Suprapubic skin (tissue), 4 donors: ENCODE results near the gene WDR90. TPM values are rescaled to one million over a fixed set of nuclear protein-coding genes. Genes with fewer than 3 reads are reported as not detected.

Experiments
- DNase-seq, 2 donors: peaks; one replicate each; pipeline ENCODE4 v3.0.0-alpha.2; 2019; ENCODE audit warnings: low spot score in 2 of 2
- H3K27ac ChIP-seq: fragments of 200-600 bp; sonication (generic); one replicate; pipeline ENCODE4 v1.5.1; 2019
- H3K27me3 ChIP-seq: fragments of 200-600 bp; sonication (generic); one replicate; pipeline ENCODE4 v1.5.1; 2019
- H3K36me3 ChIP-seq: fragments of 200-600 bp; sonication (generic); one replicate; pipeline ENCODE4 v1.5.1; 2019
- H3K4me1 ChIP-seq: fragments of 200-600 bp; sonication (generic); one replicate; pipeline ENCODE4 v1.5.1; 2019
- H3K4me3 ChIP-seq: fragments of 200-600 bp; sonication (generic); one replicate; pipeline ENCODE4 v1.5.1; 2019; ENCODE audit warnings: mild to moderate bottlenecking
- H3K9me3 ChIP-seq: fragments of 200-600 bp; sonication (generic); one replicate; pipeline ENCODE4 v1.5.1; 2019
- CTCF ChIP-seq, 2 donors: fragments of 200-600 bp in 1 of 2; fragments of 450-650 bp in 1 of 2; sonication (generic) in 1 of 2; IDR thresholded peaks; one replicate each; pipeline ENCODE4 v1.5.1; 2016 to 2019; ENCODE audit warnings: antibody characterized with exemption in 2 of 2, mild to moderate bottlenecking in 1 of 2, moderate library complexity in 1 of 2
- EP300 ChIP-seq: sonication (generic); formaldehyde crosslinking; IDR thresholded peaks from one replicate; pipeline ENCODE4 v1.6.1; 2017; ENCODE audit warnings: antibody characterized with exemption
- POLR2A ChIP-seq, 2 donors: fragments of 450-650 bp; IDR thresholded peaks; one replicate each; pipeline ENCODE4 v1.6.1; 2017; ENCODE audit warnings: antibody characterized with exemption in 2 of 2, mild to moderate bottlenecking in 2 of 2, moderate library complexity in 2 of 2
- POLR2AphosphoS5 ChIP-seq, 3 donors: sonication (generic); formaldehyde crosslinking; IDR thresholded peaks; one replicate each; pipeline ENCODE4 v1.6.1; 2017; ENCODE audit warnings: antibody characterized with exemption in 3 of 3
- WGBS: methylation state at CpG from one replicate; pipeline ENCODE4 v1.1.5; 2018; 5-methylcytosine and 5-hydroxymethylcytosine counted together
- total RNA-seq, 4 donors: library from RNA; depleted of rRNA; stranded (reverse); fragments of >200 nt; gene quantifications; one replicate each; pipeline ENCODE4 v1.1.0, GENCODE V29; 2016

WDR90 gene
- total RNA-seq, 4 donors from 2014 or later = 18.3 to 63.0 (median 32.2) TPM

GRCh38 chr16:671353-672131 lies 22.4 kb downstream of the WDR90 start:
- TF ChIP-seq EP300 = no peak
- TF ChIP-seq POLR2AphosphoS5 (IDR thresholded peaks at IDR 0.05) = no peak
- no peak for TF ChIP-seq POLR2A (IDR thresholded peaks at IDR 0.05)
- no peak for TF ChIP-seq CTCF (IDR thresholded peaks at IDR 0.05)
- 97% methylated on average over 10 of the region's 40 CpGs for WGBS
- no peak overlapping the region for H3K27ac ChIP-seq
- H3K4me3 ChIP-seq = no peak overlapping the region
- no peaks in the 10 kb centered on the region for H3K27me3 ChIP-seq
- no peak for DNase-seq
- no peaks in the 10 kb centered on the region for H3K9me3 ChIP-seq
- H3K4me1 ChIP-seq = peaks cover 44% of the 10 kb centered on the region
- peaks cover 51% of the 10 kb centered on the region for H3K36me3 ChIP-seq

GRCh38 chr16:672371-672770 lies 23.2 kb downstream of the WDR90 start:
- Histone ChIP-seq H3K4me3 (no peak overlapping the region), H3K27me3 (peaks cover 2% of the 10 kb centered on the region), H3K27ac (no peak overlapping the region), H3K36me3 (peaks cover 51% of the 10 kb centered on the region), H3K9me3 (no peaks in the 10 kb centered on the region), H3K4me1 (peaks cover 44% of the 10 kb centered on the region)
- TF ChIP-seq POLR2AphosphoS5 (IDR thresholded peaks at IDR 0.05) = no peak
- TF ChIP-seq CTCF (IDR thresholded peaks at IDR 0.05) = no peak
- TF ChIP-seq POLR2A (IDR thresholded peaks at IDR 0.05) = no peak
- TF ChIP-seq EP300 = no peak
- no peak for DNase-seq
- WGBS = 92% methylated on average over 11 of the region's 19 CpGs

- WGBS = 96% methylated on average over 20 of the region's 21 CpGs
- H3K36me3 ChIP-seq = peaks cover 51% of the 10 kb centered on the region
- TF ChIP-seq POLR2AphosphoS5 (IDR thresholded peaks at IDR 0.05) = no peak
- no peak for TF ChIP-seq EP300
- TF ChIP-seq POLR2A (IDR thresholded peaks at IDR 0.05) = no peak
- TF ChIP-seq CTCF (IDR thresholded peaks at IDR 0.05) = no peak
- DNase-seq = no peak
- no peaks in the 10 kb centered on the region for H3K9me3 ChIP-seq
- no peak overlapping the region for H3K4me3 ChIP-seq
- H3K4me1 ChIP-seq = peaks cover 44% of the 10 kb centered on the region
- H3K27ac ChIP-seq = no peak overlapping the region
- H3K27me3 ChIP-seq = peaks cover 4% of the 10 kb centered on the region
These were observed 23.7 kb downstream of the WDR90 start for GRCh38 chr16:672851-673250.

- no peak overlapping the region for H3K4me3 ChIP-seq
- peaks cover 4% of the 10 kb centered on the region for H3K27me3 ChIP-seq
- TF ChIP-seq EP300 (no peak), CTCF (IDR thresholded peaks at IDR 0.05) (no peak), POLR2AphosphoS5 (IDR thresholded peaks at IDR 0.05) (no peak), POLR2A (IDR thresholded peaks at IDR 0.05) (no peak)
- H3K4me1 ChIP-seq = peaks cover 50% of the 10 kb centered on the region
- WGBS = no CpG with 5 or more reads among the region's 18 CpGs
- no peaks in the 10 kb centered on the region for H3K9me3 ChIP-seq
- no peak for DNase-seq
- peaks cover 51% of the 10 kb centered on the region for H3K36me3 ChIP-seq
- no peak overlapping the region for H3K27ac ChIP-seq
These were observed 24.3 kb downstream of the WDR90 start for GRCh38 chr16:673399-673991.

- WGBS = 70% methylated on average over 6 of the region's 22 CpGs
- Histone ChIP-seq H3K4me1 (peaks cover 50% of the 10 kb centered on the region), H3K4me3 (no peak overlapping the region), H3K27me3 (peaks cover 4% of the 10 kb centered on the region), H3K27ac (no peak overlapping the region), H3K9me3 (no peaks in the 10 kb centered on the region), H3K36me3 (peaks cover 46% of the 10 kb centered on the region)
- DNase-seq = no peak
- no peak for TF ChIP-seq POLR2A (IDR thresholded peaks at IDR 0.05)
- TF ChIP-seq CTCF (IDR thresholded peaks at IDR 0.05) = no peak
- no peak for TF ChIP-seq POLR2AphosphoS5 (IDR thresholded peaks at IDR 0.05)
- no peak for TF ChIP-seq EP300
These were observed 25.2 kb downstream of the WDR90 start for GRCh38 chr16:674214-674881.
